Measurements from ENCODE around the gene MPP2.
"Not testable (repeated sequence)": the region's sequence is repeated elsewhere in the genome, so short reads cannot be mapped to it uniquely, and the experiment has no call there.

The MPP2 gene

GRCh38 chr17:43907425-43907981, at the start of gene MPP2:
TSS of gene MPP2 (minus strand) at chr17:43907536. CDS start at chr17:43904460, 3,076 bp downstream.
- DNase-seq (ENCODE audit: low spot score) = no peak

- DNase-seq (ENCODE audit: low spot score) = no peak
Observed at GRCh38 chr17:43956222-43956621, 48.9 kb upstream of the MPP2 start.

GRCh38 chr17:43953746-43954145, 46.4 kb upstream of the MPP2 start, which contains the start of gene PYY:
TSS of gene PYY (minus strand) at chr17:43953940. CDS start at chr17:43953483, 457 bp downstream.
- DNase-seq (ENCODE audit: low spot score) = no peak

GRCh38 chr17:43952724-43953666, 45.7 kb upstream of the MPP2 start:
- no peak for DNase-seq (ENCODE audit: low spot score)

GRCh38 chr17:43952351-43952723, 45.0 kb upstream of the MPP2 start:
- DNase-seq (ENCODE audit: low spot score) = no peak

- DNase-seq (ENCODE audit: low spot score) = no peak
Observed at GRCh38 chr17:43951750-43952149, 44.4 kb upstream of the MPP2 start.

- DNase-seq (ENCODE audit: low spot score) = no peak
Observed at GRCh38 chr17:43950554-43950953, 43.2 kb upstream of the MPP2 start.

- DNase-seq (ENCODE audit: low spot score) = no peak
Observed at GRCh38 chr17:43949781-43950180, 42.4 kb upstream of the MPP2 start.

- no peak for DNase-seq (ENCODE audit: low spot score)
Observed at GRCh38 chr17:43946781-43947180, 39.4 kb upstream of the MPP2 start.

GRCh38 chr17:43945074-43945829, 37.9 kb upstream of the MPP2 start:
- DNase-seq (ENCODE audit: low spot score) = no peak

- DNase-seq (ENCODE audit: low spot score) = no peak
Observed at GRCh38 chr17:43942051-43942685, 34.8 kb upstream of the MPP2 start, which contains the start of gene PPY. TSS of gene PPY (minus strand) at chr17:43942476. CDS start at chr17:43941654, 822 bp downstream.

- DNase-seq (ENCODE audit: low spot score) = peak; percentile 23
Observed at GRCh38 chr17:43940630-43941029, 33.3 kb upstream of the MPP2 start.

- no peak for DNase-seq (ENCODE audit: low spot score)
Observed at GRCh38 chr17:43939886-43940285, 32.5 kb upstream of the MPP2 start.

GRCh38 chr17:43939452-43939851, 32.1 kb upstream of the MPP2 start:
- DNase-seq (ENCODE audit: low spot score) = not testable (repeated sequence)

- DNase-seq (ENCODE audit: low spot score) = no peak
Observed at GRCh38 chr17:43938838-43939182, 31.5 kb upstream of the MPP2 start.

GRCh38 chr17:43936434-43936833, 29.1 kb upstream of the MPP2 start:
- no peak for DNase-seq (ENCODE audit: low spot score)

- DNase-seq (ENCODE audit: low spot score) = no peak
Observed at GRCh38 chr17:43935926-43936261, 28.6 kb upstream of the MPP2 start.

- no peak for DNase-seq (ENCODE audit: low spot score)
Observed at GRCh38 chr17:43935204-43935925, 28.0 kb upstream of the MPP2 start.

- no peak for DNase-seq (ENCODE audit: low spot score)
Observed at GRCh38 chr17:43932923-43933322, 25.6 kb upstream of the MPP2 start.

GRCh38 chr17:43932357-43932756, 25.0 kb upstream of the MPP2 start:
- no peak for DNase-seq (ENCODE audit: low spot score)

GRCh38 chr17:43931062-43931571, 23.8 kb upstream of the MPP2 start:
- no peak for DNase-seq (ENCODE audit: low spot score)
